GM06990 (cell line): ENCODE results near the gene MEX3C.

Source experiments
- DNase-seq: peaks from one replicate; pipeline ENCODE4 v3.0.0-alpha.2; 2011; ENCODE audit not compliant: insufficient read length; ENCODE audit errors: extremely low read depth
- H3K27me3 ChIP-seq: replicated peaks from 2 replicates; pipeline ENCODE4 v1.6.0; 2011; ENCODE audit warnings: low read length; ENCODE audit not compliant: control insufficient read depth, insufficient read depth
- H3K36me3 ChIP-seq: 2 replicates; pipeline ENCODE4 v1.5.1; 2011; ENCODE audit warnings: low read length; ENCODE audit not compliant: control insufficient read depth, insufficient read depth
- H3K4me3 ChIP-seq: replicated peaks from 2 replicates; pipeline ENCODE4 v1.5.1; 2011; ENCODE audit warnings: low read depth, mild to moderate bottlenecking, control low read depth, low read length
- TF ChIP-seq, protein P1 (sequence below): IDR thresholded peaks from 2 replicates; pipeline ENCODE4 v1.5.1; 2011; ENCODE audit warnings: low read length, control low read depth, mild to moderate bottlenecking, inconsistent platforms; ENCODE audit not compliant: insufficient read depth, poor library complexity, severe bottlenecking

The MEX3C gene

DNA sequence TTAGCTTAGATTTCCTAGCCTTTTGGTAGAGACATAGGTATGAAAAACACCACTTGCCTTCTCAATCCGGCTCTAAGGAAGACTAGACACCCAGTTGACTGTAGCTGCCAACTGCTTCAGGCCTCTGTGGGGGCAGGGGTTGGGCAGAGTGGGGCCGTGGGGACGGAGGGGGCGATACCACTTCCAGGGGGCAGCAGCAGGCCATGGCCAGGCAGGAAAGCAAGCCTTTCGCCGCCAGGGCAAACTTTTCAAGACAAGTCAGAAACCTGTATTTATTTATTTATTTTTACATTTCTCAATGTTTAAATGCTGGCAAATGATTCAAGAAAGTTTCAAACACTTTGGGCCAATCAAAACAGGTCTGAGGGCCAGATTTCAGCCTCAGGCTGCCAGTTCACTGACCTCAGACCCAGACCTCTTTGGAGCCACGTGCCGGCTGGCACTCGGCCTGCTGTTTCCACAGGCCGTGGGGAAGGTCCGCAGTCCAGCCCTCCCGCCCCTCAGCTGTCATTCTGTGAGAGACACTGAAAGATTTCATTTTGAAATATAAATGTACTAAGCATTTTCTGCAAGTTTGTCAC is 63.8 kb downstream of the MEX3C start:
- no peaks in the 10 kb centered on the region for H3K27me3 ChIP-seq
- no peaks in the 10 kb centered on the region for H3K36me3 ChIP-seq
- no peak overlapping the region for H3K4me3 ChIP-seq
- no peak for DNase-seq
- TF ChIP-seq, protein P1, sequence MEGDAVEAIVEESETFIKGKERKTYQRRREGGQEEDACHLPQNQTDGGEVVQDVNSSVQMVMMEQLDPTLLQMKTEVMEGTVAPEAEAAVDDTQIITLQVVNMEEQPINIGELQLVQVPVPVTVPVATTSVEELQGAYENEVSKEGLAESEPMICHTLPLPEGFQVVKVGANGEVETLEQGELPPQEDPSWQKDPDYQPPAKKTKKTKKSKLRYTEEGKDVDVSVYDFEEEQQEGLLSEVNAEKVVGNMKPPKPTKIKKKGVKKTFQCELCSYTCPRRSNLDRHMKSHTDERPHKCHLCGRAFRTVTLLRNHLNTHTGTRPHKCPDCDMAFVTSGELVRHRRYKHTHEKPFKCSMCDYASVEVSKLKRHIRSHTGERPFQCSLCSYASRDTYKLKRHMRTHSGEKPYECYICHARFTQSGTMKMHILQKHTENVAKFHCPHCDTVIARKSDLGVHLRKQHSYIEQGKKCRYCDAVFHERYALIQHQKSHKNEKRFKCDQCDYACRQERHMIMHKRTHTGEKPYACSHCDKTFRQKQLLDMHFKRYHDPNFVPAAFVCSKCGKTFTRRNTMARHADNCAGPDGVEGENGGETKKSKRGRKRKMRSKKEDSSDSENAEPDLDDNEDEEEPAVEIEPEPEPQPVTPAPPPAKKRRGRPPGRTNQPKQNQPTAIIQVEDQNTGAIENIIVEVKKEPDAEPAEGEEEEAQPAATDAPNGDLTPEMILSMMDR, result no peak

DNA sequence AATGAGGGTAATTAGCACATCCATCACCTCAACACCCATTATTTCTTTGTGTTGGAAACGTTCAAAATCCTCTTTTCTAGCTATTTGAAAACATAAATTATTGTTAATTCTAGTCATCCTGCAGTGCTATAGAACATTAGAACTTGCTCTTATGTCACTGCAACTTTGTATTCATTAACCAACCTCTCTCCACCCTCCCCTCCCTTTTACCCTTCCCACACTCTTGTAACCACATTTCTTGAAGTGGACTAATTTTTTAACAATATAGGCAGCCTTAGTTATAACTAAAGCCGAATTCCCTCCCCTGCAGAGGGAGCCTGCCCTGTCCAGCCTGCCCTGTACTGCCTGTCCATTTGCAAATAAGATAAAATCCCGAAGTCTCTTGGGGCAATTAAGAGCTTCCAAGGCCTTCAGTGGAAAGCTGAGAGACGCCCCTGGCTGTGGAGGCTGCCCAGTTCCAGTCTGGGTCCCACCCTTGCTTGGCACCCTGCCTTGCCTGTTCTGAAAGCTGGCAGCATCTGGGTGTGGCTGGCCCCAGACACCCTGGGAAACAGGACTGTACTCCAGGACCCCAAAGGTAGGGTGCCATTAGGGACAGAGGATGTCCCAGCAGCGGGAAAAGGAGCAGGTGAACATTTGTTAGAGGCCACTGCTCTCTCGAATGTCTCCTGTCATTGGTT is 65.1 kb downstream of the MEX3C start:
- H3K4me3 ChIP-seq, result no peak overlapping the region
- H3K36me3 ChIP-seq, result no peaks in the 10 kb centered on the region
- no peaks in the 10 kb centered on the region for H3K27me3 ChIP-seq
- DNase-seq, result no peak
- TF ChIP-seq, protein P1, result no peak

DNA sequence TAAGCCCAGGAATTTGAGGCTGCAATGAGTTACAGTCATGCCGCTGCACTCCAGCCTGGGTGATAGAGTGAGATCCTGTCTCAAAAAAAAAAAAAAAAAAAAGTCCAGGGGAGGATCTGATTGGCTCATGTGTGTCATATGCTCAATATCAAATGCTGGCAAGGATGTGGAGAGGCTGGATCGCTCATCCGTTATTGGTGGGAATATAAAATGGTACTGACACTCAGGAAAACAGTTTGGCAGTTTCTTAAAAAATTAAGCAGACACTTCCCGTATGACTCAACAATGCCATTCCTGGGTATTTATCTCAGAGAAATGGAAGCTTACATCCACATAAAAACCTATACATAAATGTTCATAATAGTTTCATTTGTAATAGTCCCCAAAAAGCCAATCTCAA is 68.9 kb downstream of the MEX3C start:
- Histone ChIP-seq H3K27me3 (no peaks in the 10 kb centered on the region), H3K4me3 (no peak overlapping the region), H3K36me3 (no peaks in the 10 kb centered on the region)
- DNase-seq, result no peak
- TF ChIP-seq, protein P1, result no peak

GRCh38 chr18:51127664-51128063 is 69.8 kb downstream of the MEX3C start:
- TF ChIP-seq, protein P1, result no peak
- Histone ChIP-seq H3K4me3 (no peak overlapping the region), H3K36me3 (no peaks in the 10 kb centered on the region), H3K27me3 (no peaks in the 10 kb centered on the region)
- no peak for DNase-seq

- H3K27me3 ChIP-seq, result no peaks in the 10 kb centered on the region
- no peak overlapping the region for H3K4me3 ChIP-seq
- no peaks in the 10 kb centered on the region for H3K36me3 ChIP-seq
- TF ChIP-seq, protein P1, result no peak
- no peak for DNase-seq
Measured at GRCh38 chr18:51125976-51126375, 71.5 kb downstream of the MEX3C start.
